Activated CD4-positive, alpha-beta T cell treated with anti-CD3 and anti-CD28 coated beads, Interleukin-2, amount 50 U/mL, for 16 hours (primary cell): Measurements from ENCODE around the gene MMS19.

Experiments used
- DNase-seq: peaks from one replicate; pipeline ENCODE4 v3.0.0-alpha.2; 2020

Gene MMS19

DNA sequence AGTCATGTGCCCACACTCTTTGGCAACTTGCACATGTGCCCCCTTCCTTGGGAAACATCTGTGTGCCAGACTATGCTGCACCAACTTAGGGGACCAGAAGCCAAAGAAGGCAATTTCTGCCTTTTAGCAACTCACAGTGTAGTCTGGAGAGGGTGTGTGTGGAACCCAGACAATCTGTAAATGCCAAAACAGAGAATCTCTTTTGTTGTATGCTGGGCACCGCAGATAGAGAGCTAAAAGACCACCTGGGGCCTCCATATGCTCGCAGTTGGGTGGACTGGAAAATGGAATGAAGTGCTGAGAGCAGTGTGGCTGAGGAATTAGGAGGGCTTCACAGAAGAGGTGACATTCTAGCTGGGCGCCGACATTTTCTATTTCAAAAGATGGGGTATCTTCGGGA, 26.9 kb upstream of the MMS19 start:
- no peak for DNase-seq

GRCh38 chr10:97522937-97523336, 24.7 kb upstream of the MMS19 start:
- no peak for DNase-seq

DNA sequence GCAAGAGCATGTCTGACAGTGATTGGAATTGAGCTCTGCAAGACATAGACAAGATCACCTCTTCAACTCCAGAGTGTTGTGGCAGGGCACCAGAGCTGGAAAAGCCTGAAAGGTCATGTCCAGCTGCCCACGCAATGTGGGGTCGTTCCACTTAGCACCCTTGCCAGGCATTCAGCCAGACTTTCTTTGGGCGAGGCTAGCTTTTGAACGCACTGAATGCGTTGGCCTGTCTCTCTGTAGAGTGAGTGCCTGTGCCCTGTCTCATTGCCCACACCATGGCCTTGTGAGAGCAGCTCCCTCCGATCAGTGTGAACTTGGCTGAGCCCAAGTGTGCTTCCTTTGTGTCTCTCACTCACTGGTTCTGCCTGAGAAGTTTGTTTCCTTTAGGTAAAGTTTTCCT, 23.8 kb upstream of the MMS19 start:
- no peak for DNase-seq

- DNase-seq, result no peak
Observed at GRCh38 chr10:97520978-97521761, 22.9 kb upstream of the MMS19 start.

DNA sequence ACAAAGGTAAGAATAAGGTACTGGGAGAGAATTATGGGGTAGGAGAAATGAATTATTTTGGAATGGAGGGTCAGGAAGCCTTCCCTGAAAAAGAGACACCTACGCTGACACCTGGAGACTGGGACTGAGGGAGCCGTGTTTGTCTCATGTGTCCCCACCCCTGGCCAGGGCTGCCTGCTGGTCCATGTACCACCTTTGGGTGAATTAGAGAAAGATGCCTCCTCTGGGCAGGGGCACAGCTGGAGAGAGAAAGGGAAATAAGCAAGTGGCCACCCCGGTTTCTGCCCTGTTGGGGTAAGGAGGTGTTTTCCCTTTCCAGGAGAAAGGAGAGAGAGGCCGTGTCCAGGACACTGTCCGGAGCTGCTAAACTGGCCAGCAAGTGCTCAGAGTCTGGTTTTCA, 22.3 kb upstream of the MMS19 start:
- DNase-seq, result no peak

GRCh38 chr10:97519342-97519741, 21.1 kb upstream of the MMS19 start:
- DNase-seq, result no peak

DNA sequence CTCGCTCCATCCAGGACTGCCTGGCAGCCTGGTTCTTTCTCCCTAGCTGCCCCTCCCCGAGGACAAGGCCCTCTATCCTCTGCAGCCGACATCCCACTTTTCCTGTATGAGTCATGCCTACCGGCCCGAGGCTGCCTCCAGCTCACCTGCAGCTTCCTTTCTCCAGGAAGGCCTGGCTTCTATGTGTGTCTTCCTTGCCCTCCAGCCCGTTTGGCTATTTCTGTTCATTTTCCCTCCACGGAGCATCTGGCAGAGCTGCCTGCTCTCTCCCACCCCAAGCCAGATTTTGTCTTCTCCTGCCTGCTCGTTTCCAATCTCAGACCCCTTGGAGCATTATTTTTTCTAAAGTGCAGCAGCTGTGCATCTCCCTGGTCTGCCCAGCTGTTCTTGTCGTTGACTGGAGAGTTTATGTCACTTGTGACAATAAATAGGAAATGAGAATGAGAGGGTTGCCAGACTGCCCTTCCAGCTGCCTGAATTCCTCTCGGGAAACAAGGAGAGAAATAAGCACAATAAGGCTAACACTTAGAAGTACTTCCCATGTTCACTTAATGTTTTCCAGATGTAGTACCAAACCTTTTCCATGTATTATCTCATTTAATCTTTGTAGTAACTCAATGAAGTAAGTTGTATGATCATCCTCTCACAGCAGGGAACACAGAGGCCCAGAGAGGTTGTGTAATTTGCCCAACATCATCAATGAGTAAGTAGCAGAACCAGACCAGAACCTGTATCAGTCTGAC, 20.2 kb upstream of the MMS19 start:
- DNase-seq, result no peak

DNA sequence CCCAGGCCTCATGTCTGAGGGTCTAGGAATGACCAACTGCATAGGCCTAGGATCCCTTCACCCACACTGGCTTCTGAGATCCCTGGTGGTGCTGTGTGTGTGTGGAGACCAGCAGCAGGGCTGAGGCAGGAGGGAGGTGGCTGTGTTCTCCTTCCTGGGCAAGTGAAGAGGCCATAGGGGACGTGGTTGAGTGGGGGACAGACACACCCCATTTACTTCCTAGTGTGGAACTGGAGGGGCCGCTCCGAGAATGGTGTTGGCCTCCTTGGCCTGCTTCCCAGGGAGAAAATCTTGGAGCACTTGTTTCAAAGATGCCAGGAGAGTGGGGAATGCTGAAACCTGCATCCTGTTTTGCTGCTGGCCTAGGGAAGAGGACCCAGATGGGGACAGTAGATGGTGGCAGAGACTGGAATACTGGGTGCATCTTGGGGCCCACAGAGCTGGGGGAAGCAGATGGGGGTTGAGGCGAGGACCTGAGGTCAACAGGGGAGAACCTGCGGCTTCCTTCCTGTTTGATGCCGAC, 19.6 kb upstream of the MMS19 start:
- no peak for DNase-seq

GRCh38 chr10:97517096-97517750, 19.0 kb upstream of the MMS19 start:
- DNase-seq, result no peak

- no peak for DNase-seq
Observed at GRCh38 chr10:97515271-97515978, 17.2 kb upstream of the MMS19 start.

DNA sequence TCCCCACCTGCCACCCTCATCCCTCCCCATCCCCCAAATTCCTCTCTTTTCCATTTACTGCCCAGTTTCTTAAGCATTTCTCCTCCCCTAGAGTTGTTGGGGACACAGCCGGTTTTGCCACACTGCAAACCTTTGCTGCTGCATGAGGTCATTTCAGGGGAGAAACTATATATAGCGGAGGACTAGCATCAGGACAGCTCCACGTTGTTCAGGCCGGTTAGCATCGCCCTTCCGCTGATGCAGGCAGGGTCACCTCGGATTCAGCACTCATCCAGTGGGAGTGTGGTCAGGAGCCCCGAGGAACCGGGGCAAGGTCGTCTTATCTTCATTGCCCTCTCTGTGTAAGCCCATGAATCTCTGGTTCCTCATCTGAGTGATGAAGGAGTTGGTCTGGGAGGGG, 16.1 kb upstream of the MMS19 start:
- no peak for DNase-seq

DNA sequence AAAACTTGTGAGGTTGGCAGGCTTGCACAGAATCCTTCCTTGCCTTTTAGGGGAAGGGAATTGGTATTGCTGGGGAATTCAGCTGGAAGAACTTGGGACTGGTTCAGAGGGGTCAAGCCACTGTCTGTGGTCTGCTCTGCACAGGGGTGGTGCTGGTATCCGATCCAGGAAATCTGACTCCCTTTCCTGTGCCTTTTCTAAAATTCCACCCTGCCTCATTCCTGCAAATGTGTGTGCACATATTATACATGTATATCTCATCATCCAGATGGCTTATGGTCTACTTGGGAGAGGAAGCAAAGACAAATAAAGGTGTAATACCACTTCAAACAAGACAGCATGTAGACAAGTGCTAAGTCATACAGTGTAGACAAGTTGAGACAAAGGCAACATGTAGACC, 14.8 kb upstream of the MMS19 start:
- DNase-seq, result no peak

DNA sequence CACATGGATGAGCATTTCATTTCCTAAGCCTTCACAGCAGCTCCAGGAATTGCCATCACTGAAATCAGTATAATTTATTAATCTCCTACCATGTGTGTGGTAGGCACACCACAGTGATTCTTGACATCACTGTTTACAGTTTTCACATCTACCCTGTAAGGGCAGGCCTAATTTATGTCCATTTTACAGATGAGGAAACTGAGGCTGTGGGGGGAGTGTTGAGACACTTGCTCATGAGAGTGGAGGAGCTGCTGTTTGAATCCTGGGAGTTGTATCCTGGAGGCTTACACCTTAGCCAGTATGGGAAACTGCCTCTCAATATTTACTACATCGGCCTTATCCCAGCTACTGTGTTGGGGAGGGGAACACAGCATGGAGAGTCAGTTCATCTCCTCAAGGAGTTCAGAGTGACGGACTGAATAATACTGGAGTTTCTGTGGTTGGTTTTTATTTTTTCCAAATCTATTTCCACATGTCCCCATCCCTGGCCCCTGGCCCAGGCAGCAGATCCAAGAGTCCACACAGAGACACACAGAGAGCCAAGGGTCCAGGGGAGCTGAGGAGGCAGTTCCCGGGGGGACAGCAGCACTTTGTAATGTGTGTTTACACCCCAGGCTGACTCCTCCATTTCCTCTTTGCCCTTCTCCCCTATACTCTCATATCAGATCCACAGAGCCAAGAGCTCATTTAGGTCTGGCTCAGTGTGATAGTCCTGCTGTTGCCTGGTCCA, 13.7 kb upstream of the MMS19 start:
- DNase-seq, result no peak

GRCh38 chr10:97510686-97511085, 12.5 kb upstream of the MMS19 start:
- DNase-seq, result no peak

GRCh38 chr10:97509120-97509680, 11.0 kb upstream of the MMS19 start:
- DNase-seq, result no peak

DNA sequence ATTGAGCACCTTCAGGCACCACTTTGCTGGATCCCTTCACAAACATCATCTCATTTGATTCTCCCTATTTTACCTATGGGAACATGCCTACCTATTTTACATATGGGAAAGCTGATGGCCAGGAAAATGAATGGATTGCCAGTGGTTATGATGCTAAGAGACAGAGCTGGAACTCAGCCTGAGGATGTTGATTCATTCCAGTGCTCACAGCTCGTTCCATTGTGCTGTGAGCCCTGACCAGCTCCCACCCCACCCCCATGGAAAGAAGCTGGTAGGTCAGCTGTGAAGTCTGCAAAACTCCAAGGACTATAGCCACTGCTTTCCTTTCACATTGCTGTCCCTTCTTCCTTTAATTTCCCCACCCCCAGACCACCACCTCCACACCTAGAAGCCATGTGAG, 10.1 kb upstream of the MMS19 start:
- DNase-seq, result no peak

GRCh38 chr10:97506199-97506991, 8.2 kb upstream of the MMS19 start:
- peak; percentile 11 for DNase-seq

GRCh38 chr10:97505152-97505551, 6.9 kb upstream of the MMS19 start:
- DNase-seq, result no peak

DNA sequence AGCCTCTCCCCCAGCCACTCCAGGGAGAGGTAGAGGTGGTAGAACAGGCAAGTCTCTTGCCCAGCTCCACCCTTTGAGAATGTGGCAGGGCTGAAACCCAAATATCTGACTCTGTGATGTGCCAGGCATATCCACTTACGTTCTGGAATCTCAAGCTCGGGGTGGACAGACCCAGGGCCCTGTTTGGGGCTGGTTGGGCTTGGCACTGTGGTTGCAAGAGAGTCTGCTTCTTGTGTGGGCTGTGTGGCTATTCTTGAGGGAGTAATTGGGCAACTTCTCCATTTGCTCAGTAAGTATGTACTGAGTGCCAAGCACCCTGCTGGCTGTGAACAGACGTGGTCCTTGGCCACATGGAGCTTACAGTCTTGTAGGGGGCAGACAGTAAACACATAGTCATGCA, 5.2 kb upstream of the MMS19 start:
- DNase-seq, result no peak

DNA sequence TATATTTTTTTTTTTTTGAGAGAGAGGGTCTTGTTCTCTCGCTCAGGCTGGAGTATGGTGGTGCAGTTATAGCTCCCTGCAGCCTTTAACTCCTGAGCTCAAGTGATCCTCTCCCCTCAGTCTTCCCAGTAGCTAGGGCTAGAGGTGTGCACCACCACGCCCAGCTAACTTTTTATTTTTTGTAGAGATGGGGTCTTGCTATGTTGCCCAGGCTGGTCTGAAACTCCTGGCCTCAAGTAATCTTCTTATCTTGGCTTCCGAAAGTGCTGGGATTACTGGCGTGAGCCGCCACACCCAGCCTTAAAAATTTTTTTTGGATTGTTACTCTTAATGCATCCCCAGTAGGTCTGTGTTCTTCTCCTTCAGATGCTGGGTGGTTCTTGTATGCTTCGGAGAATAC, 4.7 kb upstream of the MMS19 start:
- no peak for DNase-seq

DNA sequence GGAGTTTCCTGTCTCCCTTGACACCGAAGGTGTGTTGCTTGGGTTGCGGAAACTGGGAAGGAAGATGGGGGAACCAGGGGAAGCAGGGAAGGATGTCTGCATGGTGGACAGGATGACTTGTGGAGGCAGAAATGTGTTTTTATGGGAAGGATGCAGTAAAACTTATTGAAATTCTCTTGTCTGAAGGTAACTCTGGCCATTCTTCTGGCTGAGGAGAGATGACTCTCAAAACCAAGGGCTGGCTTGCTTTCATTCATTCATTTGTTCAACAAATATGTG, 2.0 kb upstream of the MMS19 start:
- no peak for DNase-seq
